ENCODE measurements around the gene PTPRM.

Gene PTPRM

GRCh38 chr18:8286303-8286702 lies 719.2 kb downstream of the PTPRM start:
- DNase-seq, result no peak
- Mint-ChIP-seq H3K9me3 (no peaks in the 10 kb centered on the region), H3K4me1 (no peaks in the 10 kb centered on the region), H3K27me3 (no peaks in the 10 kb centered on the region), H3K36me3 (ENCODE audit: low read depth) (no peaks in the 10 kb centered on the region), H3K4me3 (no peak overlapping the region), H3K27ac (no peak overlapping the region)
- ATAC-seq, result no peak

GRCh38 chr18:8287196-8287885 lies 720.2 kb downstream of the PTPRM start:
- H3K4me3 Mint-ChIP-seq, result no peak overlapping the region
- no peaks in the 10 kb centered on the region for H3K9me3 Mint-ChIP-seq
- H3K36me3 Mint-ChIP-seq (ENCODE audit: low read depth), result no peaks in the 10 kb centered on the region
- H3K4me1 Mint-ChIP-seq, result no peaks in the 10 kb centered on the region
- H3K27me3 Mint-ChIP-seq, result no peaks in the 10 kb centered on the region
- H3K27ac Mint-ChIP-seq, result no peak overlapping the region
- ATAC-seq (no peak), DNase-seq (no peak)

- H3K4me1 Mint-ChIP-seq, result no peaks in the 10 kb centered on the region
- no peaks in the 10 kb centered on the region for H3K27me3 Mint-ChIP-seq
- H3K4me3 Mint-ChIP-seq, result no peak overlapping the region
- H3K27ac Mint-ChIP-seq, result no peak overlapping the region
- no peak for DNase-seq
- ATAC-seq, result no peak
- no peaks in the 10 kb centered on the region for H3K9me3 Mint-ChIP-seq
- no peaks in the 10 kb centered on the region for H3K36me3 Mint-ChIP-seq (ENCODE audit: low read depth)
Measured at GRCh38 chr18:8288472-8289195, 721.5 kb downstream of the PTPRM start.

GRCh38 chr18:8290435-8290834 lies 723.3 kb downstream of the PTPRM start:
- no peak overlapping the region for H3K4me3 Mint-ChIP-seq
- H3K27ac Mint-ChIP-seq, result no peak overlapping the region
- no peaks in the 10 kb centered on the region for H3K4me1 Mint-ChIP-seq
- H3K9me3 Mint-ChIP-seq, result no peaks in the 10 kb centered on the region
- no peaks in the 10 kb centered on the region for H3K36me3 Mint-ChIP-seq (ENCODE audit: low read depth)
- H3K27me3 Mint-ChIP-seq, result no peaks in the 10 kb centered on the region
- ATAC-seq, result no peak
- no peak for DNase-seq

- Mint-ChIP-seq H3K27me3 (no peaks in the 10 kb centered on the region), H3K36me3 (ENCODE audit: low read depth) (no peaks in the 10 kb centered on the region), H3K4me3 (no peak overlapping the region), H3K9me3 (no peaks in the 10 kb centered on the region), H3K4me1 (no peaks in the 10 kb centered on the region), H3K27ac (no peak overlapping the region)
- DNase-seq (no peak), ATAC-seq (no peak)
Measured at GRCh38 chr18:8290913-8291312, 723.8 kb downstream of the PTPRM start.

- H3K4me3 Mint-ChIP-seq, result no peak overlapping the region
- no peaks in the 10 kb centered on the region for H3K36me3 Mint-ChIP-seq (ENCODE audit: low read depth)
- ATAC-seq, result no peak
- no peak overlapping the region for H3K27ac Mint-ChIP-seq
- no peaks in the 10 kb centered on the region for H3K4me1 Mint-ChIP-seq
- no peak for DNase-seq
- no peaks in the 10 kb centered on the region for H3K27me3 Mint-ChIP-seq
- H3K9me3 Mint-ChIP-seq, result no peaks in the 10 kb centered on the region
Measured at GRCh38 chr18:8293184-8293583, 726.1 kb downstream of the PTPRM start.

GRCh38 chr18:8296886-8297616 lies 729.9 kb downstream of the PTPRM start:
- Mint-ChIP-seq H3K9me3 (no peaks in the 10 kb centered on the region), H3K36me3 (ENCODE audit: low read depth) (no peaks in the 10 kb centered on the region), H3K4me3 (no peak overlapping the region), H3K4me1 (no peaks in the 10 kb centered on the region), H3K27ac (no peak overlapping the region), H3K27me3 (no peaks in the 10 kb centered on the region)
- ATAC-seq (no peak), DNase-seq (no peak)

GRCh38 chr18:8298186-8298585 lies 731.1 kb downstream of the PTPRM start:
- H3K27me3 Mint-ChIP-seq, result no peaks in the 10 kb centered on the region
- no peaks in the 10 kb centered on the region for H3K36me3 Mint-ChIP-seq (ENCODE audit: low read depth)
- no peaks in the 10 kb centered on the region for H3K9me3 Mint-ChIP-seq
- DNase-seq, result no peak
- H3K27ac Mint-ChIP-seq, result no peak overlapping the region
- H3K4me3 Mint-ChIP-seq, result no peak overlapping the region
- no peaks in the 10 kb centered on the region for H3K4me1 Mint-ChIP-seq
- no peak for ATAC-seq

GRCh38 chr18:8299054-8299980 lies 732.2 kb downstream of the PTPRM start:
- DNase-seq (no peak), ATAC-seq (no peak)
- Mint-ChIP-seq H3K36me3 (ENCODE audit: low read depth) (no peaks in the 10 kb centered on the region), H3K27me3 (no peaks in the 10 kb centered on the region), H3K27ac (no peak overlapping the region), H3K4me1 (no peaks in the 10 kb centered on the region), H3K4me3 (no peak overlapping the region), H3K9me3 (no peaks in the 10 kb centered on the region)

GRCh38 chr18:8300751-8301410 lies 733.8 kb downstream of the PTPRM start:
- Mint-ChIP-seq H3K9me3 (no peaks in the 10 kb centered on the region), H3K36me3 (ENCODE audit: low read depth) (no peaks in the 10 kb centered on the region), H3K4me1 (no peaks in the 10 kb centered on the region), H3K4me3 (no peak overlapping the region), H3K27ac (no peak overlapping the region), H3K27me3 (no peaks in the 10 kb centered on the region)
- DNase-seq (no peak), ATAC-seq (no peak)

GRCh38 chr18:8301427-8302172 lies 734.5 kb downstream of the PTPRM start:
- Mint-ChIP-seq H3K36me3 (ENCODE audit: low read depth) (no peaks in the 10 kb centered on the region), H3K27me3 (no peaks in the 10 kb centered on the region), H3K4me3 (no peak overlapping the region), H3K27ac (no peak overlapping the region), H3K9me3 (no peaks in the 10 kb centered on the region), H3K4me1 (no peaks in the 10 kb centered on the region)
- no peak for DNase-seq
- no peak for ATAC-seq

- H3K27me3 Mint-ChIP-seq, result no peaks in the 10 kb centered on the region
- ATAC-seq, result no peak
Measured at GRCh38 chr18:8303151-8303755, 736.1 kb downstream of the PTPRM start.

GRCh38 chr18:8307960-8308359 lies 740.8 kb downstream of the PTPRM start:
- DNase-seq (no peak), ATAC-seq (no peak)
- no peaks in the 10 kb centered on the region for H3K4me1 Mint-ChIP-seq

More at GRCh38 chr18:8303151-8303755, 736.1 kb downstream of the PTPRM start:
- Mint-ChIP-seq H3K36me3 (ENCODE audit: low read depth) (no peaks in the 10 kb centered on the region), H3K27ac (no peak overlapping the region), H3K4me1 (no peaks in the 10 kb centered on the region), H3K4me3 (no peak overlapping the region), H3K9me3 (no peaks in the 10 kb centered on the region)
- no peak for DNase-seq

More at GRCh38 chr18:8307960-8308359, 740.8 kb downstream of the PTPRM start:
- Mint-ChIP-seq H3K4me3 (no peak overlapping the region), H3K9me3 (no peaks in the 10 kb centered on the region), H3K27ac (no peak overlapping the region), H3K27me3 (no peaks in the 10 kb centered on the region), H3K36me3 (ENCODE audit: low read depth) (no peaks in the 10 kb centered on the region)

All from activated naive CD8-positive, alpha-beta T cell treated with anti-CD3 and anti-CD28 coated beads, Interleukin-2, amount 50 U/mL, for 24 hours (primary cell).